Spleen (tissue), 11 donors: Measurements from ENCODE around the gene PYROXD2. TPM values are rescaled to one million over a fixed set of nuclear protein-coding genes. Genes with fewer than 3 reads are reported as not detected.

Experiments
- DNase-seq: peaks from one replicate; pipeline ENCODE4 v3.0.0-alpha.2; 2020
- H3K27ac ChIP-seq, 8 donors: fragments of 200-600 bp; sonication (generic) in 7 of 8; 1 replicate in 4 of 8; 2 replicates in 4 of 8; pipeline versions ENCODE4 v1.5.0 to v1.8.0; 2016 to 2021; ENCODE audit warnings: inconsistent platforms in 4 of 8, mild to moderate bottlenecking in 4 of 8, moderate library complexity in 1 of 8
- H3K27me3 ChIP-seq, 7 donors: fragments of 200-600 bp; sonication (generic) in 6 of 7; replicated peaks in 1 of 7; 1 replicate in 4 of 7; 2 replicates in 3 of 7; pipeline versions ENCODE4 v1.5.0 to v1.8.0; 2016 to 2021; ENCODE audit warnings: inconsistent platforms in 3 of 7, mild to moderate bottlenecking in 1 of 7
- H3K36me3 ChIP-seq, 6 donors: fragments of 200-600 bp; sonication (generic) in 5 of 6; 1 replicate in 4 of 6; 2 replicates in 2 of 6; pipeline versions ENCODE4 v1.5.0 to v1.8.0; 2016 to 2021; ENCODE audit warnings: inconsistent platforms in 2 of 6
- H3K4me1 ChIP-seq, 6 donors: fragments of 200-600 bp; sonication (generic) in 5 of 6; 1 replicate in 3 of 6; 2 replicates in 3 of 6; pipeline versions ENCODE4 v1.5.0 to v1.8.0; 2016 to 2021; ENCODE audit warnings: inconsistent platforms in 3 of 6
- H3K4me3 ChIP-seq, 8 donors: fragments of 200-600 bp; sonication (generic) in 7 of 8; 1 replicate in 4 of 8; 2 replicates in 4 of 8; pipeline versions ENCODE4 v1.5.0 to v1.8.0; 2016 to 2021; ENCODE audit warnings: inconsistent platforms in 4 of 8, mild to moderate bottlenecking in 4 of 8, moderate library complexity in 2 of 8
- H3K9me3 ChIP-seq, 8 donors: fragments of 200-600 bp; sonication (generic) in 7 of 8; 1 replicate in 4 of 8; 2 replicates in 4 of 8; pipeline versions ENCODE4 v1.5.0 to v1.8.0; 2016 to 2021; ENCODE audit warnings: inconsistent platforms in 4 of 8
- POLR2A ChIP-seq, 3 donors: fragments of 450-650 bp; IDR thresholded peaks; one replicate each; pipeline ENCODE4 v1.5.1; 2017; ENCODE audit warnings: antibody characterized with exemption in 3 of 3, mild to moderate bottlenecking in 1 of 3
- POLR2AphosphoS5 ChIP-seq, 3 donors: sonication (generic); formaldehyde crosslinking; IDR thresholded peaks; one replicate each; pipeline ENCODE4 v1.5.1; 2017; ENCODE audit warnings: antibody characterized with exemption in 3 of 3
- WGBS, 5 donors: extraction: QIAGEN DNeasy Blood & Tissue Kit in 3 of 5; methylation state at CpG; one replicate each; pipeline versions ENCODE4 v1.1.5 to v1.1.7; 2013 to 2018; 5-methylcytosine and 5-hydroxymethylcytosine counted together
- intact Hi-C: fragments of 100-400 bp; cut with DNase I; formaldehyde crosslinking; loops from one replicate; pipeline ENCODE4 v1.15.0; 2023; ENCODE audit warnings: low total_unique reads
- polyA plus RNA-seq, 3 donors: library from polyadenylated mRNA; stranded (reverse); fragments of 200-250 nt; gene quantifications; one replicate each; pipeline ENCODE4 v1.2.1, GENCODE V29; 2013
- total RNA-seq, 7 donors: library from RNA; depleted of rRNA in 3 of 7; stranded (reverse); fragments of >200 nt in 3 of 7; fragmentation: NEBNext Ultra II Directional in 4 of 7; extraction: Animal tissue kit (Norgen Biotek cat#: 25700) in 4 of 7; gene quantifications; one replicate each; pipeline versions ENCODE4 v1.1.0 to v1.2.1, GENCODE V29; 2016 to 2021
- TF ChIP-seq, protein P1 (sequence below), 11 experiments: fragments of 200-600 bp in 7 of 11; fragments of 450-650 bp in 4 of 11; sonication (generic) in 4 of 11; IDR thresholded peaks in 8 of 11; conservative IDR thresholded peaks in 3 of 11; 1 replicate in 7 of 11; 2 replicates in 4 of 11; pipeline versions ENCODE4 v1.4.0 to v1.8.0; 2016 to 2021; ENCODE audit warnings: antibody characterized with exemption in 11 of 11, inconsistent platforms in 4 of 11, mild to moderate bottlenecking in 1 of 11
- donor health status: healthy with polysubstance abuse.
- donor health status: DM: no; HTN: no; CAD: no; lungs with moderate emphysema.
- donor health status: DM: no; HTN: no; CAD: no.
- donor health status: Bipolar disorder and iron deficiency.
- donor health status: healthy.
- donor health status: DM: no; HTN: no; CAD: no.
- donor health status: DM: yes; HTN: yes; CAD: no.

PYROXD2 gene
- total and polyA plus RNA-seq, 10 donors, result 4.7 to 26.0 (median 11.6) TPM

DNA sequence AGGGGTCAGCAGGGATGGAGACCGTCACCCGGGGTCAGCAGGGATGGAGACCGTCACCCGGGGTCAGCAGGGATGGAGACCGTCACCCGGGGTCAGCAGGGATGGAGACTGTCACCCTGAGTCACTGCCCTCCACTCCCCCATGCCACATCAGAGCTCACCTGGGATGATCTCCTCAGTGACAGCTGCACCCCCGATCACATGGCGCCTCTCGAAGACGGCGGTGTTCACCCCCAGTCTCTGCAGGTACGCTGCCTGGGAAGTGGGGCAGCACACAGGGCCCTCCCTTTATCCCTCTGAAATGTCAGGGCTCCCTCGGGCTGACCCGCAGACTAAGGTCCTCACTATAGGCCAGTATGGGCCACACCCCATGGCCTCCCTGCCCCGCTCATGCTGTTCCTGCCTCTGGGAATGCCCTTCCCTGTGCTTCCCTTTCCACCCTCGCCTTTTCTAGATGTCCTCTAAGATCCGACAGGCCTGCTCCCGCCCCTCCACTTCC lies 7.2 kb downstream of the PYROXD2 start:
- intact Hi-C loops, result no loop called here
- DNase-seq, result no peak
- Histone ChIP-seq H3K4me1 (peaks cover 0 to 12% (median 0%) of the 10 kb centered on the region in 6 donors), H3K36me3 (peaks cover 0 to 8% (median 0%) of the 10 kb centered on the region in 6 donors), H3K4me3 (no peak overlapping the region), H3K9me3 (no peaks in the 10 kb centered on the region), H3K27me3 (no peaks in the 10 kb centered on the region), H3K27ac (no peak overlapping the region)
- WGBS, 5 donors, result 85 to 97% (median 92%) methylated on average over 16 to 18 of the region's 18 CpGs
- TF ChIP-seq POLR2A (IDR thresholded peaks at IDR 0.05), result no peak
- TF ChIP-seq, protein P1, sequence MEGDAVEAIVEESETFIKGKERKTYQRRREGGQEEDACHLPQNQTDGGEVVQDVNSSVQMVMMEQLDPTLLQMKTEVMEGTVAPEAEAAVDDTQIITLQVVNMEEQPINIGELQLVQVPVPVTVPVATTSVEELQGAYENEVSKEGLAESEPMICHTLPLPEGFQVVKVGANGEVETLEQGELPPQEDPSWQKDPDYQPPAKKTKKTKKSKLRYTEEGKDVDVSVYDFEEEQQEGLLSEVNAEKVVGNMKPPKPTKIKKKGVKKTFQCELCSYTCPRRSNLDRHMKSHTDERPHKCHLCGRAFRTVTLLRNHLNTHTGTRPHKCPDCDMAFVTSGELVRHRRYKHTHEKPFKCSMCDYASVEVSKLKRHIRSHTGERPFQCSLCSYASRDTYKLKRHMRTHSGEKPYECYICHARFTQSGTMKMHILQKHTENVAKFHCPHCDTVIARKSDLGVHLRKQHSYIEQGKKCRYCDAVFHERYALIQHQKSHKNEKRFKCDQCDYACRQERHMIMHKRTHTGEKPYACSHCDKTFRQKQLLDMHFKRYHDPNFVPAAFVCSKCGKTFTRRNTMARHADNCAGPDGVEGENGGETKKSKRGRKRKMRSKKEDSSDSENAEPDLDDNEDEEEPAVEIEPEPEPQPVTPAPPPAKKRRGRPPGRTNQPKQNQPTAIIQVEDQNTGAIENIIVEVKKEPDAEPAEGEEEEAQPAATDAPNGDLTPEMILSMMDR (IDR thresholded peaks at IDR 0.05 in 8 of 11, conservative IDR thresholded peaks at IDR 0.05 in 3 of 11), result no peak
- TF ChIP-seq POLR2AphosphoS5 (IDR thresholded peaks at IDR 0.05), result no peak

DNA sequence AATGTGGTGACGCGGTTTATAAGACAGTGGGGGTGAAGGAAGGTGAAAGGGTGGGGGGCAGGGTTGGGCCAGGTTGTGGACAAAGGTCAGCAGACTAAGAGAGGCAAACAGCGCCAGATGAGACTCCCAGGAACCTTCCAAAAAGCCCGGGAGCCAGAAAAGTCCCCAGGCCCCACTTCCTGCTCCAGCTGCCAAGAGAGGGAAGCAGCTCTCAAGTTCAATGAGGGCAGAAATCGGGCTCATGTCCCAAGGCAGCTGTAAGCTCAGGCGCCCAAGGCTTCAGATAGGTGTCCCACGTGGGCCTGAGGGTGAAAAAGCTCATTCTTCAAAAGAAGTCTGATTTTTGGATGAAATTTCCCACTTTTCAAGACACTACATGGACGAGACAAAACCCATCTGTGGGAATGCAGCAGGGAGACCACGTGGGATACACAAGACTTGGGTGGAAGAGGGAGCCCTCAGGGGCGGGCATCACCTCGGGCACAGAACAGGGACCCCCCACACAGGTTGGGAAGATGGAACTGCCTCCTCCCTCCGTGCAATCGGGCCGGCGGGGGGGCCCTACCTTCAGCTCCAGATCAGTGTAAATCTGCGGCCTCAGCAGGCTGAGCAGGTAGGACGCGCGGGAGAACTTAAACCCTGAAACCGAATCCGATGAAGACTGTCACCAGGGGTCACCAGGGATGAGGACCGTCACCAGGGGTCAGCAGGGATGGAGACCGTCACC lies 7.8 kb downstream of the PYROXD2 start:
- Histone ChIP-seq H3K27ac (no peak overlapping the region), H3K36me3 (peaks cover 0 to 10% (median 0%) of the 10 kb centered on the region in 6 donors), H3K27me3 (no peaks in the 10 kb centered on the region), H3K9me3 (no peaks in the 10 kb centered on the region), H3K4me1 (peaks cover 0 to 8% (median 0%) of the 10 kb centered on the region in 6 donors), H3K4me3 (no peak overlapping the region)
- TF ChIP-seq, protein P1 (IDR thresholded peaks at IDR 0.05 in 8 of 11, conservative IDR thresholded peaks at IDR 0.05 in 3 of 11), result no peak
- TF ChIP-seq POLR2A (IDR thresholded peaks at IDR 0.05), result no peak
- TF ChIP-seq POLR2AphosphoS5 (IDR thresholded peaks at IDR 0.05), result no peak
- 72 to 91% (median 82%) methylated on average over 23 of the region's 23 CpGs for WGBS, 5 donors
- intact Hi-C loops, result no loop called here
- no peak for DNase-seq

DNA sequence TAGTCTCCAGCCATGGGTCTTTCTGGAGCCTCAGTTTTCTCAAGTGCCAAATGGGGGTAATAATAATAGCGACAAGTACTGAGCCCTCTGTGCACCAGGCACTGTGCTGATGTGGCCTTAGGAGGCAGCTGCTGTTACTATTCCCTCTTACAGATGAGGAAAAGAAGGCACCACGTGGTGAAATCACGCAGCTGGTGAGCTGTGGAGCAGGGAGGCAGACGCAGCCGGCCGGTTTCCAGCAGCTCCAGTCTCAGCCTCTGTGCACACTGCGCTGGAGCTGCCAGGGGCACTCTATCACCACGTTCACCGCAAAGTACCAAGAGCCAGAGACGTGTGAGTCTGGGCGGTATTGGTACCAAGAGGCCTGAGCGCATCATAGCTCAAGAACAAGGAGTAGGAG lies 9.6 kb downstream of the PYROXD2 start:
- Histone ChIP-seq H3K4me1 (no peaks in the 10 kb centered on the region), H3K36me3 (peaks cover 0 to 10% (median 0%) of the 10 kb centered on the region in 6 donors), H3K27ac (no peak overlapping the region), H3K4me3 (no peak overlapping the region), H3K9me3 (no peaks in the 10 kb centered on the region), H3K27me3 (no peaks in the 10 kb centered on the region)
- intact Hi-C loops, result no loop called here
- no peak for DNase-seq
- WGBS, 5 donors, result 92 to 97% (median 95%) methylated on average over 12 of the region's 12 CpGs
- TF ChIP-seq POLR2AphosphoS5 (IDR thresholded peaks at IDR 0.05) (no peak), POLR2A (IDR thresholded peaks at IDR 0.05) (no peak)
- TF ChIP-seq, protein P1 (IDR thresholded peaks at IDR 0.05 in 8 of 11, conservative IDR thresholded peaks at IDR 0.05 in 3 of 11), result no peak

DNA sequence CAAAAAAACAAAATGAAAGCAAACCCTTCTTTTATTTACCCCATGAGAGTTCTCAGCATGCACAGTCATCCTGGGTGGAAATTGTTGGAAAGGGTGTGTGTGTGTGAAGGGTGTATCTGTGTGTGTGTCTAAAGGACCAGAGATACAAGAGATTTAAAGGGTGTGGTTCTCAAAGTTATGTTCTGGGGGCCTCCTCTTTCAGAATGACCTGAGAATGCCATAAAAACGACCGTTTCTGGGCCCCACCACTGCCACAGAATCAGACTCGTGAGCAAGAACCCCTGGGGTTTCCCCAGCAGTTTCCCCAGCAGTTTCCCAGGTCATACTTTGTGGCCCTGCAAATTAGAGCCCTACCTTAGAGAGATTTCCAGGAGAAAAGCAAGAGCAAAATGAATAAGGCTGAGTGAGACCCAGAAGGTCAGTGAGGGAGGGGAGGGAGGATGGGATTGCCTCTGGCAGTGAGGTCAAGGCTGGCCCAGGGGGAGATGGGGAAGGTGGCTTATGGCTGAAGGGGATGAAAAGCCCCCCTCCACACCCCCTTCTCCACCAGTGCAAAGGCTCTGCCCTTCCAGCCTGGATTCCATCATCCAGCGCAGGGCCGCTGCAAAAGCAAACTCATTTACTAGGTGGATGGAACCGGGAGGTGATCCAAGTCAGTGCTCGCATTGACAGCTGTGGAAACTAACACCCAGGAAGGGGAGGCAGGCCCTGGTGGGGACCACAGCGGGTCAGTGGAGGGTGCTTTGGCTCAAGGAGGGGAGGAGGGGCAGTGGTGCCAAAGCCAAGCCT lies 10.2 kb downstream of the PYROXD2 start:
- Histone ChIP-seq H3K27ac (no peak overlapping the region), H3K9me3 (no peaks in the 10 kb centered on the region), H3K4me1 (no peaks in the 10 kb centered on the region), H3K4me3 (no peak overlapping the region), H3K36me3 (peaks cover 0 to 10% (median 0%) of the 10 kb centered on the region in 6 donors), H3K27me3 (no peaks in the 10 kb centered on the region)
- TF ChIP-seq, protein P1 (IDR thresholded peaks at IDR 0.05 in 8 of 11, conservative IDR thresholded peaks at IDR 0.05 in 3 of 11), result no peak
- TF ChIP-seq POLR2AphosphoS5 (IDR thresholded peaks at IDR 0.05) (no peak), POLR2A (IDR thresholded peaks at IDR 0.05) (no peak)
- WGBS, 5 donors, result 69 to 84% (median 74%) methylated on average over 8 of the region's 8 CpGs
- intact Hi-C loops, result no loop called here
- DNase-seq, result no peak
